DOHH2 (cell line): ENCODE results near the gene MRLN.

Experiments
- CTCF ChIP-seq: fragments of 200-600 bp; sonication (generic); IDR thresholded peaks from one replicate; pipeline ENCODE4 v1.5.1; 2014; ENCODE audit warnings: antibody characterized with exemption, mild to moderate bottlenecking, low read depth, low read length; ENCODE audit not compliant: poor library complexity, severe bottlenecking
- EZH2phosphoT487 ChIP-seq: fragments of 200-600 bp; sonication (generic); IDR thresholded peaks from 2 replicates; pipeline ENCODE4 v1.6.1; 2017; ENCODE audit warnings: borderline replicate concordance, mild to moderate bottlenecking, antibody characterized with exemption, low read length, moderate library complexity, mixed read lengths

- no peak for TF ChIP-seq CTCF
- TF ChIP-seq EZH2phosphoT487, result no peak
These were observed 28.9 kb downstream of the MRLN start for GRCh38 chr10:59724098-59724938.
